GM21825 (cell line): ENCODE results near the gene IGFBP1.
"Not testable (repeated sequence)": the region's sequence is repeated elsewhere in the genome, so short reads cannot be mapped to it uniquely, and the experiment has no call there.

Experiments
- ATAC-seq: cut with Tn5 transposase; IDR thresholded peaks from one replicate; pipeline ENCODE4 v1.9.1; 2021; ENCODE audit warnings: mild to moderate bottlenecking, moderate library complexity; ENCODE audit not compliant: unreplicated experiment

The IGFBP1 gene

GRCh38 chr7:45888185-45888992, at the start of gene IGFBP1:
TSS of gene IGFBP1 (plus strand) at chr7:45888488. CDS start at chr7:45888653, 165 bp downstream.
- ATAC-seq = no peak

GRCh38 chr7:45838852-45839251, 49.4 kb upstream of the IGFBP1 start:
- ATAC-seq = not testable (repeated sequence)

- not testable (repeated sequence) for ATAC-seq
Observed at GRCh38 chr7:45841926-45842717, 46.2 kb upstream of the IGFBP1 start.

GRCh38 chr7:45846536-45846935, 41.8 kb upstream of the IGFBP1 start:
- ATAC-seq = not testable (repeated sequence)

GRCh38 chr7:45848734-45849133, 39.6 kb upstream of the IGFBP1 start:
- not testable (repeated sequence) for ATAC-seq

- ATAC-seq = not testable (repeated sequence)
Observed at GRCh38 chr7:45852984-45853383, 35.3 kb upstream of the IGFBP1 start.

- not testable (repeated sequence) for ATAC-seq
Observed at GRCh38 chr7:45853491-45853890, 34.8 kb upstream of the IGFBP1 start.

- not testable (repeated sequence) for ATAC-seq
Observed at GRCh38 chr7:45855680-45856079, 32.6 kb upstream of the IGFBP1 start.

- not testable (repeated sequence) for ATAC-seq
Observed at GRCh38 chr7:45856888-45857287, 31.4 kb upstream of the IGFBP1 start.

GRCh38 chr7:45863715-45864114, 24.6 kb upstream of the IGFBP1 start:
- ATAC-seq = no peak

- no peak for ATAC-seq
Observed at GRCh38 chr7:45865594-45866410, 22.5 kb upstream of the IGFBP1 start.

- ATAC-seq = no peak
Observed at GRCh38 chr7:45867471-45867870, 20.8 kb upstream of the IGFBP1 start.

GRCh38 chr7:45869426-45869825, 18.9 kb upstream of the IGFBP1 start:
- no peak for ATAC-seq

GRCh38 chr7:45872116-45873034, 15.9 kb upstream of the IGFBP1 start:
- ATAC-seq = no peak

GRCh38 chr7:45873035-45873354, 15.3 kb upstream of the IGFBP1 start, which contains the start of gene CCDC201:
TSS of gene CCDC201 (minus strand) at chr7:45873082. CDS start at chr7:45873007, 75 bp downstream.
- no peak for ATAC-seq

- ATAC-seq = no peak
Observed at GRCh38 chr7:45873355-45873754, 14.9 kb upstream of the IGFBP1 start.

- ATAC-seq = no peak
Observed at GRCh38 chr7:45874408-45875131, 13.7 kb upstream of the IGFBP1 start.

GRCh38 chr7:45876519-45876918, 11.8 kb upstream of the IGFBP1 start:
- ATAC-seq = no peak

- ATAC-seq = no peak
Observed at GRCh38 chr7:45878457-45879144, 9.7 kb upstream of the IGFBP1 start.
